ENCODE results near the gene ARHGAP32. TPM values are rescaled to one million over a fixed set of nuclear protein-coding genes. Genes with fewer than 3 reads are reported as not detected.
"Not testable (repeated sequence)": the region's sequence is repeated elsewhere in the genome, so short reads cannot be mapped to it uniquely, and the experiment has no call there.

ARHGAP32 gene
- total RNA-seq, 1 donor from 2014 or later, result 5.3 TPM

GRCh38 chr11:129055196-129055595 is 136.9 kb downstream of the ARHGAP32 start:
- intact Hi-C loops (cut with micrococcal nuclease), result no loop called here
- no peak for ATAC-seq

GRCh38 chr11:129048911-129049310 is 143.2 kb downstream of the ARHGAP32 start:
- intact Hi-C loops (cut with micrococcal nuclease), result no loop called here
- DNase-seq (no peak), ATAC-seq (no peak)

More at GRCh38 chr11:129055196-129055595, 136.9 kb downstream of the ARHGAP32 start:
- DNase-seq, result no peak

- intact Hi-C loops (cut with micrococcal nuclease), result no loop called here
- DNase-seq, result no peak
- ATAC-seq, result no peak
These were observed 147.0 kb downstream of the ARHGAP32 start for GRCh38 chr11:129045150-129045549.

- DNase-seq (no peak), ATAC-seq (no peak)
- intact Hi-C loops (cut with micrococcal nuclease), result no loop called here
These were observed 149.6 kb downstream of the ARHGAP32 start for GRCh38 chr11:129042503-129042902.

GRCh38 chr11:129041611-129042018 is 150.5 kb downstream of the ARHGAP32 start:
- no peak for DNase-seq
- peak; percentile 66 for ATAC-seq
- intact Hi-C loops (cut with micrococcal nuclease), result no loop called here

GRCh38 chr11:129040934-129041333 is 151.2 kb downstream of the ARHGAP32 start:
- intact Hi-C loops (cut with micrococcal nuclease), result no loop called here
- DNase-seq (no peak), ATAC-seq (no peak)

- intact Hi-C loops (cut with micrococcal nuclease), result no loop called here
- DNase-seq (no peak), ATAC-seq (no peak)
These were observed 156.9 kb downstream of the ARHGAP32 start for GRCh38 chr11:129035244-129035643.

GRCh38 chr11:129034001-129034400 is 158.1 kb downstream of the ARHGAP32 start:
- DNase-seq (no peak), ATAC-seq (no peak)
- intact Hi-C loops (cut with micrococcal nuclease), result no loop called here

- intact Hi-C loops (cut with micrococcal nuclease), result no loop called here
- no peak for DNase-seq
- no peak for ATAC-seq
These were observed 168.0 kb downstream of the ARHGAP32 start for GRCh38 chr11:129023968-129024676.

GRCh38 chr11:129021295-129021694 is 170.8 kb downstream of the ARHGAP32 start:
- no peak for ATAC-seq
- DNase-seq, result no peak
- intact Hi-C loops (cut with micrococcal nuclease), result no loop called here

GRCh38 chr11:129018991-129019390 is 173.1 kb downstream of the ARHGAP32 start:
- no peak for DNase-seq
- intact Hi-C loops (cut with micrococcal nuclease), result no loop called here
- no peak for ATAC-seq

GRCh38 chr11:129018126-129018525 is 174.0 kb downstream of the ARHGAP32 start:
- no peak for ATAC-seq

GRCh38 chr11:129013737-129014475 is 178.2 kb downstream of the ARHGAP32 start:
- ATAC-seq (no peak), DNase-seq (no peak)
- intact Hi-C loops (cut with micrococcal nuclease), result no loop called here

More at GRCh38 chr11:129018126-129018525, 174.0 kb downstream of the ARHGAP32 start:
- no peak for DNase-seq
- intact Hi-C loops (cut with micrococcal nuclease), result no loop called here

GRCh38 chr11:129012880-129013279 is 179.2 kb downstream of the ARHGAP32 start:
- ATAC-seq (no peak), DNase-seq (no peak)
- intact Hi-C loops (cut with micrococcal nuclease), result no loop called here

- DNase-seq (no peak), ATAC-seq (no peak)
- intact Hi-C loops (cut with micrococcal nuclease), result no loop called here
These were observed 186.0 kb downstream of the ARHGAP32 start for GRCh38 chr11:129006161-129006560.

GRCh38 chr11:128999165-128999564 is 193.0 kb downstream of the ARHGAP32 start:
- ATAC-seq; intact Hi-C loops (cut with micrococcal nuclease): not testable (repeated sequence)

GRCh38 chr11:128988242-128988970 is 203.7 kb downstream of the ARHGAP32 start:
- intact Hi-C loops (cut with micrococcal nuclease), result no loop called here
- ATAC-seq, result no peak
- no peak for DNase-seq

More at GRCh38 chr11:128999165-128999564, 193.0 kb downstream of the ARHGAP32 start:
- not testable (repeated sequence) for DNase-seq

- no peak for ATAC-seq
- no peak for DNase-seq
- intact Hi-C loops (cut with micrococcal nuclease), result no loop called here
These were observed 206.2 kb downstream of the ARHGAP32 start for GRCh38 chr11:128985880-128986279.

- intact Hi-C loops (cut with micrococcal nuclease), result no loop called here
These were observed 209.1 kb downstream of the ARHGAP32 start for GRCh38 chr11:128983023-128983422.

GRCh38 chr11:128981254-128981653 is 210.9 kb downstream of the ARHGAP32 start:
- DNase-seq, result no peak
- intact Hi-C loops (cut with micrococcal nuclease), result no loop called here
- ATAC-seq, result no peak

More at GRCh38 chr11:128983023-128983422, 209.1 kb downstream of the ARHGAP32 start:
- DNase-seq (no peak), ATAC-seq (no peak)

All from left ventricle myocardium superior (tissue), 1 donor.